ENCODE measurements around the gene OR2A12. TPM values are rescaled to one million over a fixed set of nuclear protein-coding genes. Genes with fewer than 3 reads are reported as not detected.

The OR2A12 gene
- total RNA-seq, 1 donor from 2014 or later = not detected

GRCh38 chr7:144137501-144137900 is 51.4 kb downstream of the OR2A12 start:
- Histone ChIP-seq H3K36me3 (ENCODE audit: control insufficient read depth in 3 of 3, insufficient read depth in 3 of 3, low read length in 3 of 3) (no peaks in the 10 kb centered on the region), H3K27me3 (ENCODE audit: control insufficient read depth in 3 of 3, insufficient read depth in 3 of 3, low read length in 3 of 3) (no peaks in the 10 kb centered on the region), H3K4me3 (ENCODE audit: low read length in 3 of 3) (no peak overlapping the region), H3K4me1 (ENCODE audit: control insufficient read depth in 3 of 3, insufficient read depth in 3 of 3, low read length in 3 of 3) (no peaks in the 10 kb centered on the region), H3K9ac (ENCODE audit: low read depth in 1 of 3, low read length in 3 of 3) (no peak overlapping the region), H3K27ac (ENCODE audit: low read depth, low read length) (no peak overlapping the region), H3K9me3 (ENCODE audit: control insufficient read depth in 3 of 3, low read length in 3 of 3) (no peaks in the 10 kb centered on the region)

GRCh38 chr7:144142187-144142586 is 56.1 kb downstream of the OR2A12 start:
- Histone ChIP-seq H3K27ac (ENCODE audit: low read depth, low read length) (no peak overlapping the region), H3K36me3 (ENCODE audit: control insufficient read depth in 3 of 3, insufficient read depth in 3 of 3, low read length in 3 of 3) (no peaks in the 10 kb centered on the region), H3K4me1 (ENCODE audit: control insufficient read depth in 3 of 3, insufficient read depth in 3 of 3, low read length in 3 of 3) (no peaks in the 10 kb centered on the region), H3K27me3 (ENCODE audit: control insufficient read depth in 3 of 3, insufficient read depth in 3 of 3, low read length in 3 of 3) (no peaks in the 10 kb centered on the region), H3K9me3 (ENCODE audit: control insufficient read depth in 3 of 3, low read length in 3 of 3) (peaks cover 2 to 4% (median 3%) of the 10 kb centered on the region in 3 donors), H3K9ac (ENCODE audit: low read depth in 1 of 3, low read length in 3 of 3) (no peak overlapping the region), H3K4me3 (ENCODE audit: low read length in 3 of 3) (no peak overlapping the region)

GRCh38 chr7:144144426-144144825 is 58.3 kb downstream of the OR2A12 start:
- Histone ChIP-seq H3K36me3 (ENCODE audit: control insufficient read depth in 3 of 3, insufficient read depth in 3 of 3, low read length in 3 of 3) (no peaks in the 10 kb centered on the region), H3K9me3 (ENCODE audit: control insufficient read depth in 3 of 3, low read length in 3 of 3) (peaks cover 6 to 12% (median 8%) of the 10 kb centered on the region in 3 donors), H3K4me1 (ENCODE audit: control insufficient read depth in 3 of 3, insufficient read depth in 3 of 3, low read length in 3 of 3) (no peaks in the 10 kb centered on the region)

GRCh38 chr7:144148224-144148827 is 62.2 kb downstream of the OR2A12 start:
- Histone ChIP-seq H3K27ac (ENCODE audit: low read depth, low read length) (no peak overlapping the region), H3K4me3 (ENCODE audit: low read length in 3 of 3) (no peak overlapping the region), H3K27me3 (ENCODE audit: control insufficient read depth in 3 of 3, insufficient read depth in 3 of 3, low read length in 3 of 3) (no peaks in the 10 kb centered on the region), H3K36me3 (ENCODE audit: control insufficient read depth in 3 of 3, insufficient read depth in 3 of 3, low read length in 3 of 3) (no peaks in the 10 kb centered on the region), H3K9me3 (ENCODE audit: control insufficient read depth in 3 of 3, low read length in 3 of 3) (peaks cover 6 to 16% (median 8%) of the 10 kb centered on the region in 3 donors), H3K4me1 (ENCODE audit: control insufficient read depth in 3 of 3, insufficient read depth in 3 of 3, low read length in 3 of 3) (no peaks in the 10 kb centered on the region), H3K9ac (ENCODE audit: low read depth in 1 of 3, low read length in 3 of 3) (no peak overlapping the region)

More at GRCh38 chr7:144144426-144144825, 58.3 kb downstream of the OR2A12 start:
- H3K4me3 ChIP-seq (ENCODE audit: low read length in 3 of 3) = no peak overlapping the region
- H3K27me3 ChIP-seq (ENCODE audit: control insufficient read depth in 3 of 3, insufficient read depth in 3 of 3, low read length in 3 of 3) = no peaks in the 10 kb centered on the region
- H3K27ac ChIP-seq (ENCODE audit: low read depth, low read length) = no peak overlapping the region
- no peak overlapping the region for H3K9ac ChIP-seq (ENCODE audit: low read depth in 1 of 3, low read length in 3 of 3)

Small RNA genes within 50 kb of the gene (small RNA-seq; reads per million reads assigned to genes)
- gene OR2A41P = not detected

Other genes with a start within 250 kb of the OR2A12 start
- 90.3 TPM for gene TCAF1, start 184.1 kb upstream of the OR2A12 start, total RNA-seq
- gene OR2F2, start 151.0 kb upstream of the OR2A12 start, total RNA-seq = not detected
- not detected for gene OR2F1, start 131.4 kb upstream of the OR2A12 start, total RNA-seq
- gene OR6B1, start 86.0 kb upstream of the OR2A12 start, total RNA-seq = not detected
- gene OR2A5, start 37.3 kb upstream of the OR2A12 start, total RNA-seq = not detected
- gene OR2A25, start 16.5 kb upstream of the OR2A12 start, total RNA-seq = not detected
- gene OR2A2, start 23.3 kb downstream of the OR2A12 start, total RNA-seq = not detected
- not detected for gene OR2A14, start 36.9 kb downstream of the OR2A12 start, total RNA-seq
- gene CTAGE4, start 97.2 kb downstream of the OR2A12 start, total RNA-seq = not detected
- 1.6 TPM for gene ARHGEF35, start 109.6 kb downstream of the OR2A12 start, total RNA-seq
- gene OR2A42, start 153.3 kb downstream of the OR2A12 start, total RNA-seq = under 0.01 TPM
- gene OR2A7, start 178.5 kb downstream of the OR2A12 start, total RNA-seq = not detected
- gene CTAGE8, start 183.0 kb downstream of the OR2A12 start, total RNA-seq = not detected
- gene OR2A1, start 226.1 kb downstream of the OR2A12 start, total RNA-seq = under 0.01 TPM

Measured in skeletal muscle tissue (tissue), 5 donors.